Measurements from ENCODE around the gene RBFOX2. TPM values are rescaled to one million over a fixed set of nuclear protein-coding genes. Genes with fewer than 3 reads are reported as not detected.

Gene RBFOX2
- total RNA-seq, 1 donor from 2014 or later: 164 TPM

DNA sequence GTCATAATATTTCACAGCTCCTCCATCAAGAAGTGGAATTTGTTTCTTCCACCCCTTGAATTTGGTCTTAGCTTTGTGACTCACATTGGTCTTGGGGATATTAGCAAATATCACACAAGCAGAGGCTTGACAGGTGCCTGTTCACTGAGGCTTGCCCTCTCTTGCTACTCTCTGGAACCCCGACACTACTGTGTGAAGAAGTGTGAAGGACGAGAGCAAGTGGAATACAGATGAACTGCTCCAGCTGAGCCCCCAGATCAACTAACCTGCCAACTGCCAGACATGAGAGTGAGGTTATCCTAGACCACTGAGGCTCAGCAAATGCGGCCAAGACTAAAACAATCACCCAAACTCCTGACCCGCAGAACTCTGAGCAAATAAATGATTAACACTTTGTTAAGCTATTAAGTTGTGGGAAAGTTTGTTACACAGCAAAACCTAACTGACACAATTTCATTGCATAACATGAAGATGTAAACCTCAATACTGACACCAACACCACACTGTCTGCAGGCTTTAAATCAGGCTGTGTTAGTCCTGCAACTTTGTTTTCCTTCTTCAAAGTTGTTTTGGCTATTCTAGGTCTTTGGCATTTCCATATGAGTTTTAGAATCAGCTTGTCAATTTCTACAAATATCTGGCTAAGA, 168.4 kb downstream of the RBFOX2 start:
- no peaks in the 10 kb centered on the region for H3K9me3 Mint-ChIP-seq
- H3K4me1 Mint-ChIP-seq (ENCODE audit: unreplicated experiment): peaks cover 41% of the 10 kb centered on the region

GRCh38 chr22:35854334-35854733, 174.3 kb downstream of the RBFOX2 start:
- no peak overlapping the region for H3K4me3 Mint-ChIP-seq
- peaks cover 32% of the 10 kb centered on the region for H3K4me1 Mint-ChIP-seq (ENCODE audit: unreplicated experiment)
- no peaks in the 10 kb centered on the region for H3K9me3 Mint-ChIP-seq
- no peaks in the 10 kb centered on the region for H3K27me3 Mint-ChIP-seq
- no peak for DNase-seq (ENCODE audit: extremely low spot score, unreplicated experiment)
- H3K27ac Mint-ChIP-seq: no peak overlapping the region
- TF ChIP-seq, protein P1, sequence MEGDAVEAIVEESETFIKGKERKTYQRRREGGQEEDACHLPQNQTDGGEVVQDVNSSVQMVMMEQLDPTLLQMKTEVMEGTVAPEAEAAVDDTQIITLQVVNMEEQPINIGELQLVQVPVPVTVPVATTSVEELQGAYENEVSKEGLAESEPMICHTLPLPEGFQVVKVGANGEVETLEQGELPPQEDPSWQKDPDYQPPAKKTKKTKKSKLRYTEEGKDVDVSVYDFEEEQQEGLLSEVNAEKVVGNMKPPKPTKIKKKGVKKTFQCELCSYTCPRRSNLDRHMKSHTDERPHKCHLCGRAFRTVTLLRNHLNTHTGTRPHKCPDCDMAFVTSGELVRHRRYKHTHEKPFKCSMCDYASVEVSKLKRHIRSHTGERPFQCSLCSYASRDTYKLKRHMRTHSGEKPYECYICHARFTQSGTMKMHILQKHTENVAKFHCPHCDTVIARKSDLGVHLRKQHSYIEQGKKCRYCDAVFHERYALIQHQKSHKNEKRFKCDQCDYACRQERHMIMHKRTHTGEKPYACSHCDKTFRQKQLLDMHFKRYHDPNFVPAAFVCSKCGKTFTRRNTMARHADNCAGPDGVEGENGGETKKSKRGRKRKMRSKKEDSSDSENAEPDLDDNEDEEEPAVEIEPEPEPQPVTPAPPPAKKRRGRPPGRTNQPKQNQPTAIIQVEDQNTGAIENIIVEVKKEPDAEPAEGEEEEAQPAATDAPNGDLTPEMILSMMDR (conservative IDR thresholded peaks at IDR 0.05): no peak
- no peaks in the 10 kb centered on the region for H3K36me3 Mint-ChIP-seq

More for the DNA sequence above, 168.4 kb downstream of the RBFOX2 start:
- Mint-ChIP-seq H3K36me3 (no peaks in the 10 kb centered on the region), H3K4me3 (no peak overlapping the region), H3K27ac (no peak overlapping the region), H3K27me3 (no peaks in the 10 kb centered on the region)
- DNase-seq (ENCODE audit: extremely low spot score, unreplicated experiment): no peak
- TF ChIP-seq, protein P1 (conservative IDR thresholded peaks at IDR 0.05): no peak

DNA sequence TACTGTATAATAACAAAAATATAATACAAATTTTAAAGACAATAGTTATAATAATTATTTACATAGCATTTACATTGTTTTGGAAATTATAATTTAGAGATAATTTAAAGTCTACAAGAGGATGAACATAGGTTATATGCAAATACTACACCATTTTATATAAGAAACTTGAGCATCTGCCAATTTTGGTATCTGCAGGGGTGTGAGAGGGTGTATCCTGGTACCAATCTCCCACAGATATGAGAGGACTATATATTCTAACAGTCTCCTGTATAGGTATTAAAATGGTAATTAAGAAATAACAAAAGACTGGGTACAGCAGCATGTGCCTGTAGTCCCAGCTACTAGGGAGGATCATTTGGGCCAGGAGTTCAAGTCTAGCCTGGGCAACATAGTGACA, 176.5 kb downstream of the RBFOX2 start:
- H3K9me3 Mint-ChIP-seq: no peaks in the 10 kb centered on the region
- TF ChIP-seq, protein P1 (conservative IDR thresholded peaks at IDR 0.05): no peak
- DNase-seq (ENCODE audit: extremely low spot score, unreplicated experiment): no peak
- no peaks in the 10 kb centered on the region for H3K27me3 Mint-ChIP-seq
- H3K27ac Mint-ChIP-seq: no peak overlapping the region
- H3K4me1 Mint-ChIP-seq (ENCODE audit: unreplicated experiment): peaks cover 27% of the 10 kb centered on the region
- H3K36me3 Mint-ChIP-seq: no peaks in the 10 kb centered on the region
- H3K4me3 Mint-ChIP-seq: no peak overlapping the region

DNA sequence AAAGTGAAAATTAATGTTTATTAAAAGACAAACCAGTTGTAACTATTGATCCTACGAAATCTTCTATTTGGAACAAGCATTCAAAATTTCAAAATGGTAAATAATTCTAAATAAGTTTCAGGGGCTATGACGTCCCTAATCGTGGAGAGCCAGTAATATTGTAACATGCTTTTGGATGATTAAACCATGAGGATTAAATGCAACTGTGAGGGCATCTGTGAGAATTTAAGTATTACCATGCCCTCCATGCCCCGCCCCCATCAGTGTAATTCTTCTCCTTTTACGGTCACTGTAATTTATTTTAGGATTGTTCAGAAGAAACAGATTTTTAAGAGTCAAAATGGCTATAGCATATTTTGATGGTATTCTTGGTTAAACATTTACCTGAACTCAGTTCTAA, 177.8 kb downstream of the RBFOX2 start:
- Mint-ChIP-seq H3K27me3 (no peaks in the 10 kb centered on the region), H3K36me3 (no peaks in the 10 kb centered on the region), H3K4me3 (no peak overlapping the region), H3K4me1 (ENCODE audit: unreplicated experiment) (peaks cover 29% of the 10 kb centered on the region), H3K9me3 (no peaks in the 10 kb centered on the region), H3K27ac (no peak overlapping the region)
- TF ChIP-seq, protein P1 (conservative IDR thresholded peaks at IDR 0.05): no peak
- no peak for DNase-seq (ENCODE audit: extremely low spot score, unreplicated experiment)

- H3K36me3 Mint-ChIP-seq: no peaks in the 10 kb centered on the region
- H3K4me1 Mint-ChIP-seq (ENCODE audit: unreplicated experiment): peaks cover 59% of the 10 kb centered on the region
- H3K27ac Mint-ChIP-seq: no peak overlapping the region
- H3K27me3 Mint-ChIP-seq: no peaks in the 10 kb centered on the region
- no peaks in the 10 kb centered on the region for H3K9me3 Mint-ChIP-seq
- TF ChIP-seq, protein P1 (conservative IDR thresholded peaks at IDR 0.05): no peak
- no peak for DNase-seq (ENCODE audit: extremely low spot score, unreplicated experiment)
- peak overlapping the region; percentile 6 for H3K4me3 Mint-ChIP-seq
Measured at GRCh38 chr22:35846804-35847203, 181.8 kb downstream of the RBFOX2 start.
